H1 (cell line): ENCODE results near the gene ASAP2. TPM values are rescaled to one million over a fixed set of nuclear protein-coding genes. Genes with fewer than 3 reads are reported as not detected.

Experiments used
- BACH1 ChIP-seq: IDR thresholded peaks from 2 replicates; pipeline ENCODE4 v1.6.1; 2012; ENCODE audit warnings: low read length, improper control_type of control experiment
- CTCF ChIP-seq, 3 experiments: IDR thresholded peaks; 1 replicate in 2 of 3; 2 replicates in 1 of 3; pipeline versions ENCODE4 v1.5.1 to v1.6.1; 2011; ENCODE audit warnings: low read length in 3 of 3, mild to moderate bottlenecking in 3 of 3, inconsistent platforms in 2 of 3, low read depth in 1 of 3, moderate library complexity in 1 of 3; ENCODE audit not compliant: insufficient read depth in 1 of 3; ENCODE audit errors: control extremely low read depth in 1 of 3
- EGR1 ChIP-seq: IDR thresholded peaks from 2 replicates; pipeline ENCODE4 v1.6.1; 2011; ENCODE audit warnings: low read depth, low read length, borderline replicate concordance
- FOSL1 ChIP-seq: IDR thresholded peaks from 2 replicates; pipeline ENCODE4 v1.6.1; 2011; ENCODE audit warnings: mild to moderate bottlenecking, low read depth, low read length, moderate library complexity; ENCODE audit not compliant: insufficient read depth
- GTF2F1 ChIP-seq: IDR thresholded peaks from 2 replicates; pipeline ENCODE4 v1.6.1; 2012; ENCODE audit warnings: low read depth, low read length, improper control_type of control experiment, borderline replicate concordance
- RNF2 ChIP-seq: fragments of 200-900, 300-1000 bp; sonication (generic); IDR thresholded peaks from 2 replicates; pipeline ENCODE4 v1.7.1; 2016; ENCODE audit warnings: borderline replicate concordance, low read depth, mild to moderate bottlenecking, antibody characterized with exemption, low read length; ENCODE audit not compliant: poor library complexity, severe bottlenecking; ENCODE audit errors: missing control alignments
- SIX5 ChIP-seq: IDR thresholded peaks from 2 replicates; pipeline ENCODE4 v1.6.1; 2011; ENCODE audit warnings: mild to moderate bottlenecking, low read depth, low read length
- TBP ChIP-seq: IDR thresholded peaks from 2 replicates; pipeline ENCODE4 v1.6.1; 2011; ENCODE audit warnings: low read depth, low read length, improper control_type of control experiment
- polyA plus RNA-seq, 7 experiments: library from polyadenylated mRNA; depleted of rRNA in 3 of 7; stranded (reverse) in 5 of 7; unstranded in 2 of 7; fragments of >200 nt in 5 of 7; fragments of 200-250 nt in 2 of 7; gene quantifications; 1 replicate in 5 of 7; 2 replicates in 1 of 7; 4 replicates in 1 of 7; pipeline versions ENCODE4 v1.2.1 to v1.2.3, GENCODE V29; 2011 to 2013; ENCODE audit warnings: missing spikeins in 2 of 7, mixed read lengths in 2 of 7
- total RNA-seq: library from RNA; stranded (reverse); fragmentation: NEBNext Ultra II Directional; extraction: Animal tissue kit (Norgen Biotek cat#: 25700); gene quantifications from 2 replicates; pipeline ENCODE4 v1.2.1, GENCODE V29; 2021

ASAP2 gene
- total and polyA plus RNA-seq, 2 of the 8 experiments (the other 6 are each of a cell fraction or from before 2014, with no cell fraction given), result 10.2 to 18.7 TPM

DNA sequence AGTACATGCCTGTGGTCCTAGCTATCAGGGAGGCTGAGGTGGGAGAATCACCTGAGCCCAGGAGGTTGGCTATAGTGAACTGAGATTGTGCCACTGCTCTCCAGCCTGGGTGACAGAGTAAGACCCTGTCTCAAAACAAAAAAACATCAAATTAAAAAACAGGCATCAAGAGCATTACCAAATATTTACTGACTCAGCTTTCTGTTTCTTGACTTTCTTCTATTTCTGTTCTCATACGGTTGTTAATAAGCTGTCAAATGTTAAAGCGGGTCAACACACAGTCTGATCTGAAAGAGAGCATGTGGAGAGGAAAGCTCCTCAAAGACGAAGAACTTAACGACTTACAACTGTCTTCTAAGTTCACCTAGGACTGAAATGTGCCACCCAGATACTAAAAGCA is 157.8 kb downstream of the ASAP2 start (continued):
- TF ChIP-seq CTCF (IDR thresholded peaks at IDR 0.05; ENCODE audit: control extremely low read depth in 1 of 3, insufficient read depth in 1 of 3, low read depth in 1 of 3, low read length in 3 of 3), result no peak
- TF ChIP-seq RNF2, result no peak
- no peak for TF ChIP-seq SIX5
- TF ChIP-seq EGR1, result no peak
- no peak for TF ChIP-seq FOSL1
- no peak for TF ChIP-seq BACH1
- TF ChIP-seq GTF2F1, result no peak
- TF ChIP-seq TBP, result no peak
